ENCODE measurements around the gene TIE1.

GRCh38 chr1:43363283-43363934, 62.6 kb downstream of the TIE1 start:
- TF ChIP-seq CTCF (IDR thresholded peaks at IDR 0.05), result no peak
- TF ChIP-seq POLR2A (IDR thresholded peaks at IDR 0.05), result no peak
